Activated CD4-positive, CD25-positive, alpha-beta regulatory T cell treated with anti-CD3 and anti-CD28 coated beads, Interleukin-2, amount 50 U/mL, for 16 hours (primary cell): ENCODE data around the gene RSPO1.

ENCODE experiments used
- DNase-seq: peaks from one replicate; pipeline ENCODE4 v3.0.0-alpha.2; 2020; ENCODE audit warnings: low read depth, low spot score

RSPO1 gene

DNA sequence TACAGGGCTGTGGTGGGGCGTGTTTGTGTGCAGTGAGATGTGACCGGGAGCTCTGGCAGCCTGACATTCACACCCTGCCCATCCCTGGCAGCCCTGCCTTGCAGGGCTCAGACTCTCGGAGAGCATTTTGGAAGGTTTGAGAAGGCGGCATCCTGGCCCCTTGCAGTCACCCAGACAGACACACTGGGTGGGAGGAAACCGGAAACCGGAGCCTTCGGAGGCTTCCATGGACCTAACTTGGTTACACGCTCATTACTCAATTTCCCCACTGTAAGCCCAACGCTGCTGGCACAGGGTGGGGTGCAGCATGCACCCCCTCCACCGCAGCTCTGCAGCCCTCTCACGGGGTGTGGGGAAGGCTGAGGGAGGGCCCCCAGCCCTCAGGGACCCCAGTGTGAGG, 22.2 kb upstream of the RSPO1 start:
- no peak for DNase-seq

DNA sequence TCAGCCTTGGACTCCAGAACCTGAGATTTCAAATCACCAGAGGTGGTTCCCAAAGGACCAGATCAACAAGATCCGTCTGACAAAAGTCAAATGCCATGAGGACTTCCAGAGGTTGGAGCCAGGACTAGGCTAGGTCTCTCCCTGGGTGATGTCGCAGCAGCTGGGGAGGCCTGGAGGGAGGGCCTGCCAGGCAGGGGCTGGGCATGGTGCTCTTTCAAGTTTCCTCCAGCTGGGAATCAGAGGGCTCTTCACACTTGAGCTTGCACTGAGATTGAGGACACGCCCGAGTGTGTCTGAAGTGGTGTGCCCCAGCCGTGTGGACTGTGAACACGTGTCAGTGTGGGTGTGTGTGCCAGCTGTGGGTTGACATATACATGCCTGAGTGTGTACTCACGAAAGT, 21.3 kb upstream of the RSPO1 start:
- DNase-seq, result no peak

DNA sequence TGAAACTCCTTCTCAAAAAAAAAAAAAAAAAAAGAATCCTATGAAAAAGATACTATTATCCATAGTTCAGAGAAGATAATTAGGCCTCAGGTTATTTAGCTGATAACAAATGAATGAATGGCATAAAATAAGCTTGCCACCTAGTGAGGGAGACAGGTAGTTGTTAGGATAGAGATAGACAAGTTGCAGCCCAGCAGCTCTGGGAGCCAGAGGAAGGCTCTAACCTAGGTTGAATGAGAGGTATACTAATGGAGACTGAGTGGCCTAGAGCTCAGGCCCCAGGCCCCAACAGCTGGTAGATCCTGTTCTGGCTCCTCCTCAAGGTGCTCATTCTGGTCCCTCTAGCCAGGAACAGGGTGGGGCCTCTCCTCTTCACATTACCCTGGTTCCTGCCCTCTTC, 20.6 kb upstream of the RSPO1 start:
- DNase-seq, result no peak

DNA sequence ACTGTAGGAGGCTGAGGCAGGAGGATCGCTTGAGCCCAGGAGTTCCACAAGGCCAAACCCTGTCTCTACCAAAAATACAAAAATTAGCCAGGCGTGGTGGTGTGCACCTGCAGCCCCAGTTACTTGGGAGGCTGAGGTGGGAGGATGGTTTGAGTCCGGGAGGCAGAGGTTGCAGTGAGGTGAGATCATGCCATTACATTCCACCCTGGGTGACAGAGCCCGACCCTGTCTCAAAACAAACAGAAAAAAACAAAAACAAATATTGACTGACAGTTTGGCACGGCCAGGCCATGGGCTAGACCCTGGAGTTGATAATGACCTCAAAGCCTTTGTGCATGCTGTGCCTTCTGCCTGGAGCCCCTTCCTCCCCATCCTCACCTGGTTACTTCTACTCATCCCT, 19.2 kb upstream of the RSPO1 start:
- no peak for DNase-seq

DNA sequence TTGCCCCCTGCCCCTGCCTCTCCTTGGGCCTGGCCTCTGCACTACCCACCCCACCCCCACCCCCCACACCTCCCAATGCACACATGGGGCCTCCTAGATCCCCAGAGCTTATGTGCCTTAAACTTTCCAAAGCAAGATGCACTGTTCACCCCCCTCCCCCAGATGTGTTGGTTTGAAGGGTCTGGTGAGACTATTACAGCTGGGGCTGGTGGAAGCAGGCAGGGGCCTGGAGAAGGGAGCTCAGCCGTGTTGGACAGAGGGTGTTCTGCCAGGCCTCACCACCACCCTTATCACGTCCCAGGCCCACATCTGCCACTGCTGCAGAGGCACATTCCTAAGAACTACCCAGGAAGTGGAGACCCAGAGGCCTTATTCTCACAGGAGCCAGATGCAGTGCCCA, 18.3 kb upstream of the RSPO1 start:
- no peak for DNase-seq

DNA sequence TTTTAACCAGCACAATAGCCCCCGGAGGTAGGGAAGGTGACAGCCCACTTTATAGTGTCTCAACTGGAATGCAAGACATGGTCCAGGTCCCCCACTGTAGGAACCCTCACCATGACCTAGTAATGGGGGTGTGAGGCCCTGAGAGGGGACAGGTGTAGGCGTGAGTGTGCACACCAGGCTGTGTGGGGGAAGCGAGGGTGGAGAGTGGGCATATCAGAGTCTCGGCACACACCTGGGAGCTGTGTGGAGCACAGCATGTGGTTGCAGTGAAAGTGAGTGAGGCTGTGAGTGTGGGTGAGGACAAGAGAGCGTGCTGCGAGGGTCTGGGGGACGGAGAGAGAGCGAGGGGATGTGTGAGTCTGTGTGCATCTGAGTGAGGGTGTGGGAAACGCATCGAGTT, 17.1 kb upstream of the RSPO1 start:
- no peak for DNase-seq

DNA sequence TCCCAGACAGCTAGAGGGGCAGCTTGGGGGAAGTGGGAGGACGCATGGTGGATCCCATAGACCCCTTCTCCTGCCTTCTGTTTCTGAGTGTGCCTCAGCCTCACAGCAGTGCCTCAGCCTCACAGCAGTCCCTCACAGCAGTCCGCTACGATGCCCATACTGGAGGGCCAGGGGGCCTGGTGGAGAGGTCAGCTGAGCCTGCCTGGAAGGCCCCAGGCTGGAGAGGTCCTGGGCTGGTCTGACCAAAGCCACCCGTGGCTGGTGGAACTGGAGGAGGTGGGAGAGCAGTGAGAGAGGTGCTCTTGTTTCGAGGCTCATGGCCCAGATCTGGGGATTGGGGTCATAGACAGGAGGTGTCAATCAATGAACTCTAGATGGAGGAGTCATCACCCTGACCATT, 16.0 kb upstream of the RSPO1 start:
- no peak for DNase-seq

DNA sequence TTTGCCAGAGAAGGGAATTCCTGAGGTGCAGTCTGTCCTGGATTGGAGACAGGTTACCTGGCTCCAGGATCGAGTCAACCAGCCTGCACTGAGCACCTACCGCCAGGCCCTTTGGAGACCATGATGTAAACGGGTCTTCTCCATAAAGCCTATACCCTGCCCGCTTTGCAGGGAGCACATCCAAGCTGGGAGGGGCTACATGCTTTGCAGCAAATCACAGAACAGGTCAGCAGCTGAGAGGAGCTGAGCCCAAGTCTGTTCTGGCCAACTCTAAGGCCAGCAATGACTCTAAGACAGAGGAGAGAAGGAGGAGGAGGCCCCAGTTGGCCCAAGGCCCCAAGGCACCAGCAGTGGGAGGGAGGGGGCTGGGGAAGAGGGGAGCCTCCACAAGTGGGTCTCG, 15.5 kb upstream of the RSPO1 start:
- no peak for DNase-seq

DNA sequence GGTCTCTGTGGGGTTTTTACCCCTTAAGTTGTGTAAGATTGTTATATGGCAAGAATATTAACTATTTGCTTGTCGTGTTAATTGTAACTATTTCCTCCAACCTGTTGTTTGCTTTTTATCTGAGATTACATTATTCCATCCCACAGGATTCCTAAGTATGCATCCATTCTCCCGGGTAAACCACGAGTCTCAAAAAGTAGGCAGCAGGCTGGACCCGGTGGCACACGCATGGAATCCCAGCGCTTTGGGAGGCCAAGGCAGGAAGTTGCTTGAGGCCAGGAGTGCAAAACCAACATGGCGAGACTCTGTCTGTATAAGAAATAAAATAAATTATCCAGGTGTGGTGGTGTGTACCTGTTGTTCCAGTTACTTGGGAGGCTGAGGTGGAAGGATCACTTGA, 12.6 kb upstream of the RSPO1 start:
- no peak for DNase-seq

DNA sequence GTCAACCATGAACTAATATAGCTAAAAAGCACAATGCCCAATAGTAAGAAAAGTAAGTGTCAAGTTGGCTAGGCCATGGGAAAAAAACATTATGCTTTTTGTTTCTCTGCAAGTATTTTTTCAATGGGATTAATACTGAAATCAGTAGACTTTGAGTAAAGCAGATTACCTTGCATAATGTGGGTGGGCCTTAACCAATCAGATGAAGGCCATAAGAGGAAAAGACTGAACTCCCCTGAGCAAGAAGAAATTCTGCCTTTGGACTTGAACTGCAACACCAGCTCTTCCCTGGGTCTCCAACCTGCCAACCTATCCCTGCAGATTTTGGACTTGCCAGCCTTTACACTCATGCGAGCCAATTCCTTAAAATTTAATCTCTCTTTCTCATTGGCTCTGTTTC, 6.4 kb upstream of the RSPO1 start:
- DNase-seq, result no peak

DNA sequence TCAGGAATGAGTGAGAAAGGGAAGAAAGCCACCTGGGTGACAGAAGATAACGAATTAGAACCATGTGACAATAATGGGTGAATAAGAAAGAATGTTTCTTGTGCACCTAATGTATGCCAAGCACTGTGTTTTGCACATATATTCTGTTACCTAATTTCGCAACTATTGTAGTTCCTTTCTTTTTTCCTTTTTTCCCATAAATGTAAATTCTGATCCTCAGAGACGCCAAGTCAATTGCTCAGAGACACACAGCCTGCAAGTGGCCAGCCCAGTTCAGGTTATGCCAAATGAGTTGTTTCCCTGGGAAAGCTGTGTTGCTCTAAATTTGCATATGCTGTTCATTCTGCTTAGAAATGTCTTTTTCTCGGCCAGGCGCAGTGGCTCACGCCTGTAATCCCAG, 1.7 kb upstream of the RSPO1 start:
- no peak for DNase-seq

DNA sequence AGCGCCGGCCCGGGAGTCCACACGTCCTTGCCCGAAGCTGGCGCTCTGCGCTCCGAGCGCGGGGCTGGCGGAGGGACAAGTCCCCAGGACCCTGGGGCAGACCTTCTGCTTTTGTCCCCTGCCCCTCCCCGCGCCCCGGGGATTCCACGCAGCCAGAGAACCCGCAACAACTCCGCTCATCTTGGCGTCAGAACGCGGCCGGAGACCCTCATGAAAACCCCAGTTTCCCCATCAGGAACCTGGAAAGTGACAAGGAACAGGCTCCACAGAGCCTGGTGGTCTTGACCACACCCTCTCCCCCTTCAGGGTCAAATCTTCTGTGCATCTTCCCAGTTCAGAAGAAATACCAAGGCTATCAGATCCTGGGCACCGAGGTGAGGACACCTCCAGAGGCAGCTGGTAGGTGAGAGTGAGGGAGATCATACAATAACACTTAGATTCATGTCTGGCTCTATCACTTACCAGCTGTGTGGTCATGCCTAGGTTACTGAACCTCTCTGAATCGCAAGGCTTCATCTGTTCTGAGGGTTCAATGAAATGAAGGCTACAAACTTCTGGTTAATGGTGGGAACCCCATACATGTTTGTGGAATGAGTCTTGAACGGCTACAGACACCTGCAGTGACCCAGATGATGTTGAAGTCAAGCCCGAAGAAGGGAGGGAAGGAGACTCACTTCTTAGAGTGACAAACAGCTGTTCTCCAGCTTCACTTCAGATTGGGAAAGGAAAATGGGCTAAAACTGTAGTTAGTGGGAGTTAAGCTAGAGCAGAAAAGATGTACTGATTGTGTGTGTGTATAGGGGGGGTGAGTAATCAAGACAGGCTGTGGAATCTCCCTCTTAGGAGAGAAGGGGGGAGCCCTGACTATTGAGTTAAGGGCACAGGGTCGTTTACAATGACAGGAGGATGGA, 555 bp upstream of the RSPO1 start:
- no peak for DNase-seq

DNA sequence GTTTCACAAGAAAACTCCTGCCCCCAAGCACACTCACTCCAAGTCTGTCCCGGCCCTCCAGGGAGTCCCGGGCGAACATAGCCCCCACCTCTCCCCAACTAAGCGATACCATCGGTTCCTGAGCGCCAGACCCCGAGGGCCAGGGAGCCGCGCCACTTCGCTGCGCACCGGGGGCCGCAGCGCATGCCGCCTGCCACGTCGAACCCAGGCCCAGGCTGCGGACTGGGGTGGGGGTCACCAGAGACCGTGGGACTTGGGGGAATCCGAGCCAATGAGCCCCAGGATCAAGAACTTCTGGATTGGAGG, 801 bp downstream of the RSPO1 start:
- DNase-seq, result no peak

DNA sequence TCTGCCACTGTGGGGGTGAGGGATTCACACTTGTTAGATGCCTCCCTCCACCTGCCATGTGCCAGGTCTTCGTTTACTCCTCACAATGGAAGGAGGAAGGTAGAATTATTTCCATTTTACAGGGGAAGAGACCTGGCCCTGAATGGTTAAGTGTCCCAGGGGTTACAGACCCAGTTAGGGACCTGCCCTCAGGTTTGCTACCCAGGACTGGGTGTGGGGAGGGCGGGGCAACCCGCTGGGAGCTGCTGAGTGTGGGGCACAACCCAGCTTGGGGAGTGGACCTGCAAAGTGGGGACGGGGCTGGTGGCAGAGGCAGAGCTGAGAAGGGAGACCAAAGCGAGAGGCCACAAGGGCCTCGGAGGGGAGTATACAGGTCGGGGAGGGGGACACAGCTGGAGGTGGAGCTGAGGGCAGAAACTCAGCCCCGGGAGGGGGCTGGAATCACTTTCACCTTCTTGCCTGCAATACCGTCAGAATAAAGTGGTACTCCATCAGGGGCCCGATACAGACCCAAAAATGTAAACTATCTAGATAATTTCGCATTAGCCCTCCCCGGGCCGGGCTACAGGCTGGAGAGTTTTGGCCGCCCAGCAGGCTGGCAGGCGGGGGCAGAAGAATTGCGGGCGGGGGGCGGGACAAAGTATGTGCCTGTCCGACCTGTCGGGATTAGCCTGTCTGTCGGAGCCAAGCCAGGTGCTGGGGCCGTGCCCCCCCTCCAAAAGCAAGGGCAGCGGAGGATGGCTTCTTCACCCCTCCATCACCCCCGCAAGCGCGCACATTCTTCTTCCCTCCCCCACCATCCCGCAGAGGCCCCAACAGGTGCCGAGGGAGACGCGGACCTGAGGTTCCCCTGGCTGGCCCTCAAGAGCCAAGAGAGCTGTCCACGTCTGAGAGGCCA, 1.4 kb downstream of the RSPO1 start:
- no peak for DNase-seq

DNA sequence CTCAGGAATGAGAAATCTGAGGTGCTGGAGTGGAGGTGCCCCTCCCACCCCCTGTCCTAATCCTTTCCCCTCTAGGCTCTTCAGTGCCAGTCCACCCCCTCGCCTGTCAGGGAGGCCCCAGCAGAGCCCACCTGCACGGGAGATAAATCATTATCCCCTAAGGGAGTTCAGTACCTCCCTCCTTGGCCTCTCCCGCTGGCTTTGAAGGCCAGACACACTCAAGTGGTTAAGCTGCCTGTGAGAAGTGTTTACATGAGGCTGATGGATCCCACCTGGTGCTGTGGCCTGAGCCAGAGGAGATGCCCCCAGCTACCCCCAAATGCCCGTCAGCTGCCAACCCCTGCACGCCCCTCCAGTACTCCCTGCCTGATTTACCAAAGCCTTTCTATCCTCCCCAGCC, 3.7 kb downstream of the RSPO1 start:
- no peak for DNase-seq

DNA sequence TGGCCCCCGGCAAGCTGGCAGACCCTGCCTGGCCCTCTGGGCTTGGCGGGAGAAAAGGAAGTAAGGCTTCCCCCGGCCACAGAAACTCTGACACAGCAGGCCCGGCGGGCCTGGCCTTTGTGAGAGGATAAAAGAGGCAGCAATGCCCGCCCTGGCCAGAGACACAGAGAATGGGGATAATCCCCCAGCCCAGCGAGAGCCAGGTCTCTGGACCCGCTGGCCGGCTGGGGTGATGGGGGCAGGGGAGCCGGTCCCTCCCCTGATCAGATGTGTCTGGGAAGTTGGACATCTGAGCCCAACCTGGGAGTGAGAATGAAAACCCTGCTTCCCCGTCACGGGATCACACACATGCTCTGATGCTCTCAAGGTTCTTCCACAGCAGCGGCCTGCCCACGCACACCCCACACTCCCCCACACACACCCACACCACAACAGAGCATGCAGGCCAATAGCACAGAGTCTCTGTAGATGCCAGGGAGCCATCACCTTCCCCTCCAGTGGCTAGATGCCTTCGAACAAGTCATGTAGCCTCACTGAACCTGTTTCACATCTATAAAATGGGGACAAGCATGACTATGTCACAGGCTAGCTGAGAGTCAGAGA, 4.2 kb downstream of the RSPO1 start:
- no peak for DNase-seq

DNA sequence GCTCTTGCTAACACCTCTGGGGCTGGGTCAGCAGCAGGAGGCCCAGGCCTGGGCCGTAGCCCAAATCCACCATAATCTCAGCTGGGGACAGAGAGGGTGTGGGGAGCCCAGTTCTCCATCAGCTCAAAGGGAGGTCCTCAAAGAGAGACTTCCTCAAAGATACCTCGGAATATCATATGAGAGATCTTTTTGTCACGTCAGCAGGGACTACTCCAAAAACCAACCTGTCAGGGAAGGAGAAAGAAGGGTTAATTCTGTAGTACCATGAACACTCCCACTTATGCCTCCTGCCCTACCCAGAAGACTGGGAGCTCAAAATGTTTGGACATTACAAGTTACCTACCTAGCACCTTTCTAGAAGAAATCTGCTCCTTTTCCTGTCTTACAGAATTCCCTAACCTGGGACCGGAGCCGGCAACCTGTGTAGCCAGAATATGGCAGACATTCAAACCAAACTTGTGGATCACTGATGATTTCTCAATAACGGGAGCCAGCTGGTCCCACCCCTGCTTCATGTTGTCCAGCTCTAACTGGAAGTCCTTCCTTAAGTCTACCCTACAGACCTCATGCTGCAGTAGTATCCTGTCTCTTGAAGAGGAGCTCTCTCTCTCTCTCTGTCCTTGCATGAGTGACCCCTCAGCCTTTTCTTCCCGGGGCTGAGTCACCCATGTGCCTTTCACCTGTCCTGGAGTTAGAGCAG, 4.8 kb downstream of the RSPO1 start:
- no peak for DNase-seq

DNA sequence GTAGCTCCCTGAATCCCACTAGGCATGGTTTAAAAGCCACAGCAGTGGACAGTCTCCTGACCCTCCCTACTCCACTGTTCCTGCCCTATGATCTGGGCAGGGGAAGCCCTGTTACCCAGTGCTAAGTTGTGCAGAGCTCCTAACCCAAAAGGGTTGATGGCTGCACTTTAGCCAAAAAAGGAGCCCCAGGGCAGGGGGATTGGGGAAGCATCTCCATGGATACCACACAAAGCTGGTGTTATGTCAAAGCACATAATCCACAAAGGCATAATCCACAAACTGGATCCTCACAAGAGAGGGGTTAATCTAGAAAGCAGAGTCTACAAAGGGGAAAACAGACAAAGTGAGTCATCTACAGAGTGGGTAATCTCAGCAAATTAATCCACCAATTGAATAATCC, 5.7 kb downstream of the RSPO1 start:
- no peak for DNase-seq

DNA sequence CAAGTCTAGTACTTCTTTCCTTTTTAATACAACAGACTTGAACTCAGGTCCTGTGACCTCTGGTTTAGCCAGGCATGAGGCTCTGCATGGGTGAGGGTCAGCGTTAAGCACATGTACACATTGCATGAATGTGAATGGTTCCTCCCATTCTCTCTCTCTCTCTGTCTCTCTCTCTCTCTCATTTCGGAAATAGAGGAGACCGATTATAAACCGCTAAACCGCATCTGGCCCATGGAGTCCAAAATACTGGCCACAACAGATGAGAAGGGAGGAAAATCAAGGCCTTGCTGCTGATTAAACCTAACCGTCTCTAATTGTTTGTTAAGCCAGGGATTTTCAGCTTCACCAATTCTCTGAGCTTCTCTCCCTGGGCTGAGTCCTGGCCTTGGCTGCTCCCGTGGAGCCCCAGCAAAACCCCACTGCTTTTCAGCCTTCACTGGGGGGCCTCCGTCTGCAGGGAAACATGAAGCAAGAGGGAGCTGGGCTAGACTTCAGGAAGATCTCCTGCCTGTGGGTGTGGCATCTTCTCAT, 6.6 kb downstream of the RSPO1 start:
- no peak for DNase-seq

DNA sequence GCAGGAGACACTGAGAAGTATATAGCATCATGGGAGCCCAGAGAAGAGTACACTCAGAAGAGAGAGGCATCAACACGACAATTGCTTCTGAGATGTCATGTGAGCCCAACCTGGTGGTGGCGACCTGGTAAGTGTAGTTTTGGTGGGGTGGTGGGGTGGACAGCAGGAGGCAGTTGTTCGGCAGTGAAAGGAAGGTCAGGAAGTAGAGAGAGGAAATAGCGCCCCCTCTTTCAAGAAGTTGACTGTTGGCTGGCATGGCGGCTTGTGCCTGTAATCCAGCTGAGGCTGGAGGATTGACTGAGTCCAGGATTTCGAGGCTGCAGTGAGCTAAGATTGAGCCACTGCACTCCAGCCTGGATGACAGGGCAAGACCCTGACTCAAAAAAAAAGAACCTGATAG, 12.6 kb downstream of the RSPO1 start:
- DNase-seq, result no peak

DNA sequence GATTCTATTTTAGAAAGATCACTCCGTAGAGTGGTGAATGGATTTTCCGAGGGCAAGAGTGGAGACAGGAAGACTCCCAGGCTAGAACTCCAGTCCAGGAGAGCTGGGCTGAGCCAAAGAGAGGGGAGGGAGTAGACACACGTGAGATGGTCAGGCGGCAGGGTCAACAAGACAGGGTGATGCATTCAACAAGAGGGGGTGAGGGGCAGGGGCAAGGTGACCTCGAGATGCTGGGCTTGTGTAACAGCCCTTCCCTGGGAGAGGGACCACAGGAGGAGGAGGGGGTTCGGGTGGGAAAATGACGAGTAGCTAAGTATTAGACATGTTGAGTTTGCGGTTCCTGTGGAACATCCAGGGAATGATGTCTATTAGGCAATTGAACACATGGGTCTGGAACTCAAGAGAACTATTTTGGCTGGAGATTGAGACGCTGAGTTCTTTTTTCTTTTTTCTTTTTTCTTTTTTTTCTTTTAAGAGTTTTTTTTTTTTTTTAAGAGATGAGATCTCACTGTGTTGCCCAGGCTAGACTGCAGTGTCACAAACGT, 13.3 kb downstream of the RSPO1 start:
- DNase-seq, result no peak

DNA sequence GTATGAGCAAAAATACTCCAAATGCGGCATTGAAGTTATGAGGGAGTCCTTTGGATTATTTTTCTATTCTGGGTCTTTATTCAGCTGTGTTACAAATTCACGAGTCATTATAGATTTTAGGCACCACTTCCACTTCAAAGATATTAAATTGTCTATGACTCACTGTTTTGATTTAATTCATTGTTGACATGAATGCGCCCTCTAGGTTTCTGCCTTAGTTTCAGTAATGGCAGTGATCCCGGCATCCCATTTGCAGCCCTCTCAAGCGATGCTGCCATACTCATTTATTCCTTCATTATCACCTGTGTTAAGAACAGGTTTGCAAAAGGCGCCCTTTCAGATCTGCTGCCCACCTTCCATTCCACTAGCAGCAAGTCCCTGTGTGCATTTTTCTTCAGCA, 14.0 kb downstream of the RSPO1 start:
- DNase-seq, result no peak
